Panc1 (cell line): ENCODE data around the gene GPX1. TPM values are rescaled to one million over a fixed set of nuclear protein-coding genes. Genes with fewer than 3 reads are reported as not detected.

ENCODE experiments used
- ATAC-seq: fragments of 200-7000 bp; cut with Tn5 transposase; 2 replicates; pipeline ENCODE4 v1.9.1; 2020; ENCODE audit warnings: mild to moderate bottlenecking, moderate library complexity
- BruUV-seq: library from RNA; stranded (reverse); fragments of 400-500 nt; replicated peaks from 2 replicates; lab custom pipeline; 2021; lab: Mats Ljungman, UMichigan
- CTCF ChIA-PET: fragments of 300-600 bp; sonication (Branson Sonifier 250); formaldehyde crosslinking; loops from one replicate; lab custom pipeline; 2022; ENCODE audit warnings: antibody characterized with exemption; lab: Charles Lee
- POLR2A ChIA-PET: fragments of 300-600 bp; sonication (Branson Sonifier 250); formaldehyde crosslinking; loops from one replicate; lab custom pipeline; 2022; ENCODE audit warnings: antibody characterized with exemption; lab: Charles Lee
- DNase-seq: peaks from one replicate; pipeline ENCODE4 v3.0.0-alpha.2; 2010; ENCODE audit warnings: low read depth, low spot score
- H3K27ac ChIP-seq: 2 replicates; pipeline ENCODE4 v1.5.1; 2011; ENCODE audit warnings: mild to moderate bottlenecking, low read length, inconsistent platforms
- H3K27me3 ChIP-seq: fragments of 200-500 bp; sonication (Bioruptor generic); 2 replicates; pipeline ENCODE4 v1.6.0; 2014; ENCODE audit warnings: low read length, inconsistent platforms; ENCODE audit not compliant: control insufficient read depth, insufficient read depth
- H3K36me3 ChIP-seq: fragments of 200-500 bp; sonication (Bioruptor generic); 2 replicates; pipeline ENCODE4 v1.5.1; 2014; ENCODE audit warnings: inconsistent platforms, mild to moderate bottlenecking, low read length, moderate library complexity; ENCODE audit not compliant: control insufficient read depth, insufficient read depth
- H3K4me1 ChIP-seq: 2 replicates; pipeline ENCODE4 v1.5.1; 2011; ENCODE audit warnings: inconsistent platforms, mild to moderate bottlenecking, low read length, moderate library complexity; ENCODE audit not compliant: control insufficient read depth, insufficient read depth
- H3K4me3 ChIP-seq, 2 experiments: 2 replicates each; pipeline ENCODE4 v1.5.1; 2011 to 2012; ENCODE audit warnings: low read depth in 2 of 2, low read length in 2 of 2, mild to moderate bottlenecking in 2 of 2, inconsistent platforms in 1 of 2, moderate library complexity in 1 of 2
- H3K9me3 ChIP-seq: fragments of 200-500 bp; sonication (Bioruptor generic); 2 replicates; pipeline ENCODE4 v1.5.1; 2014; ENCODE audit warnings: low read depth, mild to moderate bottlenecking, inconsistent platforms, low read length, moderate library complexity; ENCODE audit not compliant: control insufficient read depth, insufficient read depth
- CTCF ChIP-seq: fragments of 450-650 bp; IDR thresholded peaks from 2 replicates; pipeline ENCODE4 v1.5.1; 2017; ENCODE audit warnings: mild to moderate bottlenecking
- POLR2AphosphoS5 ChIP-seq: IDR thresholded peaks from 2 replicates; pipeline ENCODE4 v1.6.1; 2012; ENCODE audit warnings: mild to moderate bottlenecking, low read depth, low read length, moderate library complexity
- REST ChIP-seq, 2 experiments: IDR thresholded peaks; 2 replicates each; pipeline ENCODE4 v1.6.1; 2011 to 2012; ENCODE audit warnings: low read depth in 2 of 2, control low read depth in 1 of 2, low read length in 1 of 2, mild to moderate bottlenecking in 1 of 2, moderate library complexity in 1 of 2; ENCODE audit not compliant: insufficient read depth in 1 of 2
- SIN3A ChIP-seq: IDR thresholded peaks from 2 replicates; pipeline ENCODE4 v1.6.1; 2012; ENCODE audit warnings: low read depth, mild to moderate bottlenecking, low read length, moderate library complexity, borderline replicate concordance; ENCODE audit not compliant: insufficient read depth
- TCF7L2 ChIP-seq: IDR thresholded peaks from 2 replicates; pipeline ENCODE4 v1.6.1; 2011; ENCODE audit warnings: mild to moderate bottlenecking, low read depth, low read length, inconsistent platforms
- in situ Hi-C: cut with HindIII; loops from 2 replicates; pipeline ENCODE4 v1.10.0; 2016; ENCODE audit warnings: low sequenced_read_pairs, low pct_unique_long_range_greater_than_20kb
- intact Hi-C: fragments of 100-400 bp; cut with micrococcal nuclease; formaldehyde crosslinking; loops from one replicate; pipeline ENCODE4 v1.10.0; 2022; ENCODE audit not compliant: unreplicated experiment
- total RNA-seq: library from RNA; stranded (reverse); gene quantifications from one replicate; pipeline ENCODE4 v1.2.1, GENCODE V29; 2021; ENCODE audit not compliant: unreplicated experiment

Gene GPX1
- total RNA-seq, 1 experiment from 2014 or later = 102 TPM

- TF ChIP-seq CTCF (no peak), POLR2AphosphoS5 (no peak), TCF7L2 (no peak), SIN3A (no peak), REST (IDR thresholded peaks at IDR 0.05; ENCODE audit: insufficient read depth in 1 of 2, low read depth in 2 of 2, low read length in 1 of 2) (no peak)
- H3K27ac ChIP-seq = no peak overlapping the region
- in situ Hi-C loops (no loop called here), intact Hi-C loops (no loop called here)
- no peak for DNase-seq
- CTCF ChIA-PET = no interaction called here
- H3K36me3 ChIP-seq = no peaks in the 10 kb centered on the region; the same call in 1 of the 2 replicates
- no peak for ATAC-seq
- H3K4me3 ChIP-seq = no peak overlapping the region
- H3K27me3 ChIP-seq = no peaks in the 10 kb centered on the region
- BruUV-seq = no TSS peak
- POLR2A ChIA-PET = interaction anchor here (0.7 kb wide), 1 partner anchor 23 kb away, joined by 3 read pairs; no protein-coding TSS in a partner anchor
- H3K4me1 ChIP-seq = no peaks in the 10 kb centered on the region
- H3K9me3 ChIP-seq = no peaks in the 10 kb centered on the region
Measured at GRCh38 chr3:49313896-49314688, 44.1 kb downstream of the GPX1 start.

GRCh38 chr3:49311283-49311682 lies 46.9 kb downstream of the GPX1 start:
- intact Hi-C loops (no loop called here), in situ Hi-C loops (no loop called here)
- BruUV-seq = no TSS peak
- Histone ChIP-seq H3K4me1 (no peaks in the 10 kb centered on the region), H3K36me3 (no peaks in the 10 kb centered on the region; the same call in 1 of the 2 replicates), H3K9me3 (no peaks in the 10 kb centered on the region), H3K27me3 (no peaks in the 10 kb centered on the region), H3K27ac (no peak overlapping the region), H3K4me3 (no peak overlapping the region)
- TF ChIP-seq SIN3A (no peak), CTCF (no peak), POLR2AphosphoS5 (no peak), REST (IDR thresholded peaks at IDR 0.05; ENCODE audit: insufficient read depth in 1 of 2, low read depth in 2 of 2, low read length in 1 of 2) (no peak), TCF7L2 (no peak)
- CTCF ChIA-PET = no interaction called here
- POLR2A ChIA-PET = no interaction called here
- ATAC-seq = no peak
- no peak for DNase-seq
